Sigmoid colon (tissue), 7 donors: ENCODE data around the gene FHL3. TPM values are rescaled to one million over a fixed set of nuclear protein-coding genes. Genes with fewer than 3 reads are reported as not detected.

Experiments used
- DNase-seq: peaks from one replicate; pipeline ENCODE4 v3.0.0-alpha.2; 2019
- H3K27ac ChIP-seq, 4 donors: fragments of 200-600 bp; sonication (generic); one replicate each; pipeline ENCODE4 v1.5.1; 2016 to 2019; ENCODE audit warnings: mild to moderate bottlenecking in 1 of 4
- H3K27me3 ChIP-seq, 3 donors: fragments of 200-600 bp; sonication (generic); one replicate each; pipeline ENCODE4 v1.5.1; 2019; ENCODE audit warnings: mild to moderate bottlenecking in 1 of 3
- H3K36me3 ChIP-seq, 4 donors: fragments of 200-600 bp; sonication (generic); one replicate each; pipeline ENCODE4 v1.5.1; 2016 to 2019
- H3K4me1 ChIP-seq, 4 donors: fragments of 200-600 bp; sonication (generic); one replicate each; pipeline ENCODE4 v1.5.1; 2017 to 2019
- H3K4me3 ChIP-seq, 4 donors: fragments of 200-600 bp; sonication (generic); one replicate each; pipeline ENCODE4 v1.5.1; 2017 to 2019; ENCODE audit warnings: mild to moderate bottlenecking in 2 of 4, moderate library complexity in 1 of 4
- H3K9me3 ChIP-seq, 4 donors: fragments of 200-600 bp in 3 of 4; sonication (generic) in 3 of 4; one replicate each; pipeline versions ENCODE4 v1.5.1 to v1.6.1; 2013 to 2019
- CTCF ChIP-seq, 4 experiments: fragments of 450-650 bp in 3 of 4; fragments of 200-600 bp in 1 of 4; IDR thresholded peaks; one replicate each; pipeline ENCODE4 v1.5.1; 2016 to 2019; ENCODE audit warnings: antibody characterized with exemption in 4 of 4, mild to moderate bottlenecking in 3 of 4, moderate library complexity in 2 of 4
- EP300 ChIP-seq, 4 donors: sonication (generic); formaldehyde crosslinking; IDR thresholded peaks; one replicate each; pipeline ENCODE4 v1.6.1; 2017; ENCODE audit warnings: antibody characterized with exemption in 4 of 4
- POLR2A ChIP-seq, 2 donors: fragments of 450-650 bp; IDR thresholded peaks; one replicate each; pipeline ENCODE4 v1.6.1; 2016; ENCODE audit warnings: antibody characterized with exemption in 2 of 2, mild to moderate bottlenecking in 2 of 2, moderate library complexity in 2 of 2
- POLR2AphosphoS5 ChIP-seq, 4 donors: sonication (generic); formaldehyde crosslinking; IDR thresholded peaks; one replicate each; pipeline ENCODE4 v1.6.1; 2017; ENCODE audit warnings: antibody characterized with exemption in 4 of 4
- WGBS, 2 donors: extraction: QIAGEN DNeasy Blood & Tissue Kit; methylation state at CpG; one replicate each; pipeline ENCODE4 v1.1.7; 2013; 5-methylcytosine and 5-hydroxymethylcytosine counted together
- intact Hi-C: fragments of 100-400 bp; cut with DNase I; formaldehyde crosslinking; loops from one replicate; pipeline ENCODE4 v1.15.1; 2023
- polyA plus RNA-seq, 3 donors: library from polyadenylated mRNA; stranded (reverse); fragments of 200-250 nt; gene quantifications; one replicate each; pipeline ENCODE4 v1.2.3, GENCODE V29; 2013
- total RNA-seq, 4 donors: library from RNA; depleted of rRNA; stranded (reverse); fragments of >200 nt; gene quantifications; one replicate each; pipeline ENCODE4 v1.1.0, GENCODE V29; 2016
- donor health status: healthy with polysubstance abuse.
- donor health status: Bipolar disorder and iron deficiency.
- donor health status: healthy.

FHL3 gene
- total and polyA plus RNA-seq, 7 donors, result 2.5 to 76.4 (median 38.9) TPM

- TF ChIP-seq POLR2A (IDR thresholded peaks at IDR 0.05), result no peak
- no peak for TF ChIP-seq CTCF (IDR thresholded peaks at IDR 0.05)
- no peak for TF ChIP-seq EP300 (IDR thresholded peaks at IDR 0.05)
- no peak for TF ChIP-seq POLR2AphosphoS5 (IDR thresholded peaks at IDR 0.05)
- Histone ChIP-seq H3K27me3 (no peaks in the 10 kb centered on the region), H3K4me3 (peak overlapping the region in 2 of 4 donors; percentile 9 to 20), H3K4me1 (peaks cover 0 to 100% (median 92%) of the 10 kb centered on the region in 4 donors), H3K9me3 (no peaks in the 10 kb centered on the region), H3K27ac (peak overlapping the region; percentile 87 to 97 (median 91)), H3K36me3 (peaks cover 0 to 23% (median 8%) of the 10 kb centered on the region in 4 donors)
- intact Hi-C loops, result loop anchor here (10.0 kb wide), 1 partner anchor 525 kb away; the partner anchor contains the start of gene ZC3H12A
- DNase-seq, result peak; percentile 80
- WGBS, 2 donors, result 26 to 41% methylated on average over 9 of the region's 9 CpGs
These were observed 5.7 kb downstream of the FHL3 start for GRCh38 chr1:37999430-38000232.

- intact Hi-C loops, result no loop called here
- H3K36me3 ChIP-seq, result peaks cover 0 to 23% (median 8%) of the 10 kb centered on the region in 4 donors
- no peaks in the 10 kb centered on the region for H3K9me3 ChIP-seq
- TF ChIP-seq CTCF (IDR thresholded peaks at IDR 0.05) (no peak), EP300 (IDR thresholded peaks at IDR 0.05) (no peak), POLR2A (IDR thresholded peaks at IDR 0.05) (no peak), POLR2AphosphoS5 (IDR thresholded peaks at IDR 0.05) (no peak)
- H3K4me3 ChIP-seq, result no peak overlapping the region
- no peak for DNase-seq
- H3K4me1 ChIP-seq, result peaks cover 0 to 96% (median 91%) of the 10 kb centered on the region in 4 donors
- H3K27ac ChIP-seq, result peak overlapping the region; percentile 87 to 97 (median 91)
- H3K27me3 ChIP-seq, result no peaks in the 10 kb centered on the region
- WGBS, 2 donors, result 82 to 88% methylated on average over 16 of the region's 16 CpGs
These were observed 6.3 kb downstream of the FHL3 start for GRCh38 chr1:37998913-37999429.

GRCh38 chr1:37998089-37998808, 7.1 kb downstream of the FHL3 start:
- H3K9me3 ChIP-seq, result no peaks in the 10 kb centered on the region
- peaks cover 0 to 89% (median 84%) of the 10 kb centered on the region in 4 donors for H3K4me1 ChIP-seq
- peaks cover 0 to 23% (median 8%) of the 10 kb centered on the region in 4 donors for H3K36me3 ChIP-seq
- 83 to 87% methylated on average over 9 of the region's 9 CpGs for WGBS, 2 donors
- TF ChIP-seq CTCF (IDR thresholded peaks at IDR 0.05) (no peak), POLR2AphosphoS5 (IDR thresholded peaks at IDR 0.05) (no peak), EP300 (IDR thresholded peaks at IDR 0.05) (no peak), POLR2A (IDR thresholded peaks at IDR 0.05) (no peak)
- H3K27ac ChIP-seq, result peak overlapping the region; percentile 88 to 97 (median 95)
- no peak for DNase-seq
- intact Hi-C loops, result no loop called here
- no peak overlapping the region for H3K4me3 ChIP-seq
- H3K27me3 ChIP-seq, result no peaks in the 10 kb centered on the region

- intact Hi-C loops, result no loop called here
- Histone ChIP-seq H3K4me3 (no peak overlapping the region), H3K4me1 (peaks cover 0 to 81% (median 76%) of the 10 kb centered on the region in 4 donors), H3K27ac (peak overlapping the region; percentile 88 to 97 (median 95)), H3K9me3 (no peaks in the 10 kb centered on the region), H3K36me3 (peaks cover 0 to 23% (median 8%) of the 10 kb centered on the region in 4 donors), H3K27me3 (no peaks in the 10 kb centered on the region)
- TF ChIP-seq POLR2AphosphoS5 (IDR thresholded peaks at IDR 0.05), result no peak
- TF ChIP-seq POLR2A (IDR thresholded peaks at IDR 0.05), result no peak
- no peak for TF ChIP-seq CTCF (IDR thresholded peaks at IDR 0.05)
- TF ChIP-seq EP300 (IDR thresholded peaks at IDR 0.05), result no peak
- no peak for DNase-seq
- WGBS, 2 donors, result 90% methylated on average over 25 of the region's 25 CpGs
These were observed 7.8 kb downstream of the FHL3 start for GRCh38 chr1:37997256-37998088.
